Measurements from ENCODE around the gene SELPLG. TPM values are rescaled to one million over a fixed set of nuclear protein-coding genes. Genes with fewer than 3 reads are reported as not detected.

The SELPLG gene
- polyA plus RNA-seq, 1 donor from 2014 or later, result 0.62 TPM

GRCh38 chr12:108614639-108615038 lies 19.1 kb downstream of the SELPLG start:
- Histone ChIP-seq H3K27me3 (ENCODE audit: insufficient read depth, low read depth, low read length) (no peaks in the 10 kb centered on the region), H3K4me2 (ENCODE audit: low read length) (no peak overlapping the region), H3F3A (ENCODE audit: insufficient read depth, low read length, poor library complexity, severe bottlenecking) (no peaks in the 10 kb centered on the region), H3K9me2 (ENCODE audit: insufficient read depth, low read length) (no peaks in the 10 kb centered on the region), H3K27ac (ENCODE audit: low read length) (no peak overlapping the region), H3K4me3 (ENCODE audit: low read length) (no peak overlapping the region), H3K36me3 (ENCODE audit: insufficient read depth, low read length) (no peaks in the 10 kb centered on the region), H3K9ac (ENCODE audit: low read length) (no peak overlapping the region), H3K79me2 (replicated peaks; ENCODE audit: insufficient read depth, low read length) (no peaks in the 10 kb centered on the region), H2AFZ (ENCODE audit: low read depth, low read length) (no peak overlapping the region), H3K9me3 (ENCODE audit: low read length) (no peaks in the 10 kb centered on the region), H4K20me1 (ENCODE audit: insufficient read depth) (no peaks in the 10 kb centered on the region)
- TF ChIP-seq RAD21 (conservative IDR thresholded peaks at IDR 0.05), result no peak
- TF ChIP-seq CTCF (IDR thresholded peaks at IDR 0.05; ENCODE audit: poor library complexity, severe bottlenecking), result no peak
- TF ChIP-seq MXI1 (conservative IDR thresholded peaks at IDR 0.05; ENCODE audit: poor library complexity, severe bottlenecking), result no peak
- no peak for TF ChIP-seq POLR2AphosphoS5 (IDR thresholded peaks at IDR 0.05)
- TF ChIP-seq EZH2 (IDR thresholded peaks at IDR 0.05; ENCODE audit: borderline replicate concordance, insufficient read depth, low read length, poor library complexity, severe bottlenecking), result no peak

GRCh38 chr12:108614041-108614440 lies 19.7 kb downstream of the SELPLG start:
- H3K4me2 ChIP-seq (ENCODE audit: low read length), result no peak overlapping the region
- no peaks in the 10 kb centered on the region for H3F3A ChIP-seq (ENCODE audit: insufficient read depth, low read length, poor library complexity, severe bottlenecking)
- no peaks in the 10 kb centered on the region for H3K9me2 ChIP-seq (ENCODE audit: insufficient read depth, low read length)
- no peaks in the 10 kb centered on the region for H3K79me2 ChIP-seq (replicated peaks; ENCODE audit: insufficient read depth, low read length)
- H3K4me3 ChIP-seq (ENCODE audit: low read length), result no peak overlapping the region
- H3K27me3 ChIP-seq (ENCODE audit: insufficient read depth, low read depth, low read length), result no peaks in the 10 kb centered on the region
- no peaks in the 10 kb centered on the region for H3K9me3 ChIP-seq (ENCODE audit: low read length)
- H4K20me1 ChIP-seq (ENCODE audit: insufficient read depth), result no peaks in the 10 kb centered on the region
- H3K36me3 ChIP-seq (ENCODE audit: insufficient read depth, low read length), result no peaks in the 10 kb centered on the region
- no peak overlapping the region for H3K9ac ChIP-seq (ENCODE audit: low read length)
- no peak overlapping the region for H3K27ac ChIP-seq (ENCODE audit: low read length)
- TF ChIP-seq MXI1 (conservative IDR thresholded peaks at IDR 0.05; ENCODE audit: poor library complexity, severe bottlenecking), result no peak
- TF ChIP-seq POLR2AphosphoS5 (IDR thresholded peaks at IDR 0.05), result no peak
- TF ChIP-seq SMC3 (conservative IDR thresholded peaks at IDR 0.05; ENCODE audit: poor library complexity), result no peak
- TF ChIP-seq REST (IDR thresholded peaks at IDR 0.05; ENCODE audit: borderline replicate concordance), result no peak
- TF ChIP-seq CTCF (IDR thresholded peaks at IDR 0.05; ENCODE audit: poor library complexity, severe bottlenecking), result no peak
- TF ChIP-seq EZH2 (IDR thresholded peaks at IDR 0.05; ENCODE audit: borderline replicate concordance, insufficient read depth, low read length, poor library complexity, severe bottlenecking), result no peak
- no peak for TF ChIP-seq TAF1 (IDR thresholded peaks at IDR 0.05; ENCODE audit: low read depth)
- no peak for TF ChIP-seq EP300 (conservative IDR thresholded peaks at IDR 0.05; ENCODE audit: poor library complexity, severe bottlenecking)
- TF ChIP-seq RAD21 (conservative IDR thresholded peaks at IDR 0.05), result no peak
- H2AFZ ChIP-seq (ENCODE audit: low read depth, low read length), result no peak overlapping the region
